SHP77 treated with DMSO at 0.1 percent for 48 hours (cell line): Measurements from ENCODE around the gene PAF1.
"Not testable (repeated sequence)": the region's sequence is repeated elsewhere in the genome, so short reads cannot be mapped to it uniquely, and the experiment has no call there.

Experiments used
- DNase-seq: peaks from one replicate; lab custom pipeline; 2025; lab: John Stamatoyannopoulos, UW

Gene PAF1

DNA sequence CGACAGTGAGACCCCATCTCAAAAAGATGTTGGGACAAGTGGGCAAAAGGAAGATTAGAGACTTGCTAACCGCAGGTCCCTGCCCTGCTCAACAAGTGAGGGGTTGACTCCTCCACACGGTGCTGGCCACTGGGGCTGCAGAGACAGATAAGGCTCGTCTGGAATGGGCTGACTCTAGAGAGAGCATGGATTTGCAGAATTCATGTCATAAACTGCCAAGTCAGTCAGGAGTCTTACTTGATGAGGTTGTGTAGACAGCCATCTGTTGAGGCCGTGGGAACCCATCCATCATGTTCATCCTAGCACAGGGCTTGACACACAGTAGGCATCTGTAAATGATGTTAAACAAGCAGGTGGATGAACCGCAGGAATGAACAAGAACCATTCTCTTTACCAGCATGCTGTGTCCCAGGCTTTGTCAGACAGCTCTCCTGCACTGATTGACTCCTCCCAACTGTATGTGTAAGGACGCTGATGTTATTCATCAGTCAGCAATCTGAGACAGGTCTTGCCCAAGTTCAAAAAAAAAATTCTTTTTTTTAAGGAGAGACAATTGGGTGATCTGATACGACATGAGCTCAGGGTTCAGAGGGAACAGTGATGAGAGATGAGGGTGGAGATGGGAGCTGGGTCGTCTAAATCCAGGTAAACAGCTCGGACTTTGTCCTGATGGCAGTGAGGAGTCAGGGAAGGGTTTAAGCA lies 8.8 kb downstream of the PAF1 start:
- DNase-seq: no peak

DNA sequence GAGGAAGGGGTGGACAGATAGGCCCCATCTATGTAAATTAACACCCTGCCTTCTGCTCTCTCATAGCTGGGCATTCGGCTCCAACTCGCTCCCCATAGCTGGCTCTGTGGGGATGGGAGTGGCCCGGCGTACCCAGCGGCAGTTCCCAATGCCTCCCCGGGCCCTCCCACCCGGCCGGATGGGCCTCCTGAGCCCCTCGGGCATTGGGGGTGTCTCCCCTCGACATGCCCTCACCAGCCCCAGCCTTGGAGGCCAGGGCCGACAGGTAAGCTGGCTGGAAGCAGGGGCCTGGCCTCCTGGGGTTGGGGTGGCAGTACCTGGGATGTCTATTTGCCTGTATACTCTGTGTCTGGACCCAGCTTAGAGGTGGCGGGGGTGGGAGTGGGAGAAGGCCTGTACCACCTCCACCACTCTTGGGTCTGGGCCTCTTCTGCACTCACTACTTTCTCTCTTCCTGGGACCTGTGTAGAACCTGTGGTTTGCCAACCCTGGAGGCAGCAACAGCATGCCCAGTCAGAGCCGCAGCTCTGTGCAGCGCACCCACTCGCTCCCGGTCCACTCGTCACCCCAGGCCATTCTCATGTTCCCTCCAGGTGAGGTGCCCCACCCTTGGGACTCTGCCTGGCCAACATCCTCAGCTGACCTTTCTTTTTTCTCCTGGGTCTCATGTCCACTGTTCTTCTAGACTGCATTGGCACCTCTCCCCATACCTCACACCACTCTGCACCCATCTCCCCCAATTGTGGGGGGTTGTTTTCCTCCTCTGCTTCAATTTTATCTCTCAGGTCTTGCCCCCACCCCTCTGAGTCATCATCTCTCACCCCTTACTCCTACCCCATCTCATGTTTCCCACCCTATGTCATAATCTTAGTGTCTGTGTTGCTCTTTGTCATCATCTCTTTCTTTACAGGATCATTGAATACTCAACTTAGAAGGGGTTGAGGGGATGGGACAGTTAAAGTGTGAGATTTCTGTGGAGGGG lies 10.1 kb downstream of the PAF1 start:
- DNase-seq: no peak

GRCh38 chr19:39379865-39380396 lies 11.0 kb downstream of the PAF1 start:
- DNase-seq: no peak

- not testable (repeated sequence) for DNase-seq
Observed at GRCh38 chr19:39379366-39379765, 11.5 kb downstream of the PAF1 start.

DNA sequence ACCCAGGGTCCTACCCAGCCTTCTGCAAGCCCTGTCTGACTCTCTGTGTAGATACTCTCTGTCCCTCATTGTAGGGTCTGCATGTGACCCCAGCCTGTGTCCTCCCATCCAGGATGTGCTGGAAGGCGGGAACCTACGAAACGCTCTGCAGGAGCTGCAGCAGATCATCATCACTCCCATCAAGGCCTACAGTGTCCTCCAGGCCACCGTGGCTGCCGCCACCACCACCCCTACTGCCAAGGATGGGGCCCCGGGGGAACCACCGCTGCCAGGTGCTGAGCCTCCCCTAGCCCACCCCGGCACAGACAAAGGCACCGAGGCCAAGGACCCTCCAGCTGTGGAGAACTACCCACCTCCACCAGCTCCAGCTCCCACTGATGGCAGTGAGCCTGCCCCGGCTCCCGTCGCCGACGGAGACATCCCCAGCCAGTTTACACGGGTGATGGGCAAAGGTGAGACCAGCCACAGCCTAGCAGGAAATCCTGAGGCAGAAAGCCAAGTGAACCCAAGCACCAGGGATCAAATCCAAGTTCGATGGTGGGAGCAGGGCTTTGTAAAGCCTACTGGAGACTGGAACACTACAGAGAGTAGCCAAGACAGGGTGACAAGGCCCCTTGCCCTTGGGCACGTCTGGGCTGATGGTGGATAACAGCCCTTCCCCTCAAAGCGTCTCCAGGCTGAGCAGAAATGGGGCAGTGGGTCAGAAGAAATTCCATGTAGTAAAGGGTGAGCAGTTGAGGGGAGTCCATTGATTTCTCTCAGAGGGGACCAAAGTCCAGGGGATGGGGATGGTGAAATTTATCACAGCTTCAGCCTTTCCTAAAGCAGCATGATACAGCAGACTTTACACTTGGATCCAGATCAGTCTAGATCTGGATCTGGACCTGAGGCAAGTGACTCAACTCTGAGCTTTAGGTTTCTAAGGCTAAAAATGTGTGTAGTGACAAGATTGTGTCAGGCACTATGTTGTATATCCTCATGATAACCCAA lies 13.2 kb downstream of the PAF1 start:
- DNase-seq: no peak

GRCh38 chr19:39375929-39376328 lies 15.0 kb downstream of the PAF1 start:
- DNase-seq: no peak

GRCh38 chr19:39372941-39373340 lies 18.0 kb downstream of the PAF1 start:
- no peak for DNase-seq

GRCh38 chr19:39372047-39372802 lies 18.7 kb downstream of the PAF1 start:
- DNase-seq: no peak

GRCh38 chr19:39370735-39371134 lies 20.2 kb downstream of the PAF1 start:
- no peak for DNase-seq

GRCh38 chr19:39369200-39369599 lies 21.7 kb downstream of the PAF1 start:
- no peak for DNase-seq

DNA sequence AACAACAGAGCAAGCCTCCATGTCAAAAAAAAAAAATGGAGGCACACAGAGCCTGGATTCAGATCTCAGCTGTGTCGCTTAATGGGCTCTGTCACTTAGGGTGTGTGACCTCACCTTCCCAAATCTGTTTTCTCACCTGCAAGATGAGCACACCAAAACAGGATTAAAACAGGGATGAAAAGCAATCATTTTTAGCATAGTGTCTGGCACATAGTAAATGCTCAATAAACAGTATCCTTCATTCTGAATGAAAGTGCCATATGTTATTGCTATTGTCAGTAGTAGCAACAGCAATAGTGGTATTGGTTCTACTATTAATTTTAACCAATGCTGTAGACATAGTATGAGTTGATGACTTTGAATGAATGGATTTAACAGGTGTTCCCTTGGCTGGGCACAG lies 25.4 kb downstream of the PAF1 start:
- DNase-seq: no peak

DNA sequence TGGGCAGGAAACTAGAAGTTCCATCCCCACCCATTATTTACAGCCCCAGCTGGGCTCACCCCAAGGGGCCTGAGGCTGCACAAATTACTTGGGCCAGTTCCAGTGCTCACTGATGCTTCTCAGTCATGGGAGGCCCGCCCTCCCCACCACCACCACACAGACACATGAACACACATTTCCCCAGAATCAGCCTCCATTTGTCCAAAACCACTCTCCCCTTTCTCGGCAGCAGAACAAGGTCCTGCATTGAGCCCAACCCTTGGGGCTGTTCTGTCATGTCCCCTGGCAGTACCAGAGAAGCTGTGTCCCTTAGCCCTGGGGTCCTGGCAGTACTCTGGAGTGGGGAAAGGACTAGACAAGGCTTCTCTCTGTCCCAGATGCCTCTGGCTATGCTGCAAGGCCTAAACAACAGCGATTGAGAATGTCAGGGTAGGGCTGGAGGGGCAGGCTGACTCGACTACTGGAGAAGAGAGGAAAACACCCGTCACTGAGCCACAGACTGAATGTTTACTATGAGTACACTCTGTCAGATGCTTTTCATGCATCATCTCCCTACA lies 26.9 kb downstream of the PAF1 start:
- no peak for DNase-seq

GRCh38 chr19:39362682-39363657 lies 27.9 kb downstream of the PAF1 start:
- DNase-seq: no peak

DNA sequence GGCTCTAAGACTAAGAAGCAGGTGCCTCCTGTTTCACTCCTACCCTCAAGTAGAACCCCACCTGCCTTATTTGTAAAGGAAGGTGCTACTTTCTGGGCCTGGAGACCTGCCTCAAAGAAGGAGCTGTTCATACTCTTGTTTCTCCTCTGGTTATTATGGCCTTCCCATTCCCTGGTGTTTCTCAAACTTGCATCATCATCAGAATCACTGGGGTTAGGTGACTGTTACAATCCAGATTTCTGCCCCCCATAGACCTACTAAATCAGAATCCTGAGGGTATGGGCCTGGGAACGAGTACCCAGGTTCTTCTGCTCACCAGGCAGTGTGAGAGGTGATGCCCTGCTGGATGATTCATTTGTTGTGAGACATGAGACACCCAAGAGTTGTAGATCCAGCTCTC lies 30.3 kb downstream of the PAF1 start:
- DNase-seq: no peak

DNA sequence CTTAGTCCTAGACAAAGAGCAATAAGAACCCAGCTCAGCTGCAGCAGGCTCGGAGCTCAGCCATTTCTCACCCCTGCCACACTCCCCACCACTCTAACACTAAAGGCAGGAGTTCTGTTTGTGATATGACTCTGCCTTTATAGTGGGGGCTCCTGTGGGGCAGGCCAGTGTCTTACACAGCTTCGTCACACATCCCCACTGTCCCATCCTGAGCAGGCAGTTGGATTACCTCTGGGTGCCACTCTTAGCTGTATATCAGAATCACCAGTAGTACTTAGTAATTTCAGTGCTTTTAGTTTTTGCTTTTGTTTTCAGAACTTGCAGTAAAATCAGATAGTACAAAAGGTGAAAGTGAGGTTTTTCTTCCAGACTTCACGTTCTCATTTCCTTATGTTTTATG lies 31.9 kb downstream of the PAF1 start:
- no peak for DNase-seq

DNA sequence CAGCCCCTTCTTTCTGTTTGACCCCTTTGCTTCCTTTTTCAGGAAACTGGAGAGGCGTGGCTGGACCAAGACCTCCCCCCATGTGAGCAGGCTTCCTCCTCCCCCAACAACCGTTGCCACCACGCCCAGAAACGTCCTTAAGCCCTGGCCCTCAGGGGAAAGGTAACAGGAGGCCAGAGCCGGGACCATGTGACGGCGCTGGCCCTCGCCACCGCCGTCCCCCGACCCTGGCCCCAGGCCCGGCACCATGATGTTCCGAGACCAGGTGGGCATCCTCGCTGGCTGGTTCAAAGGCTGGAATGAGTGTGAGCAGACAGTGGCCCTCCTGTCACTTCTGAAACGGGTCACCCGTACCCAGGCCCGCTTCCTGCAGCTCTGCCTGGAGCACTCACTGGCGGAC lies 34.3 kb downstream of the PAF1 start:
- no peak for DNase-seq

DNA sequence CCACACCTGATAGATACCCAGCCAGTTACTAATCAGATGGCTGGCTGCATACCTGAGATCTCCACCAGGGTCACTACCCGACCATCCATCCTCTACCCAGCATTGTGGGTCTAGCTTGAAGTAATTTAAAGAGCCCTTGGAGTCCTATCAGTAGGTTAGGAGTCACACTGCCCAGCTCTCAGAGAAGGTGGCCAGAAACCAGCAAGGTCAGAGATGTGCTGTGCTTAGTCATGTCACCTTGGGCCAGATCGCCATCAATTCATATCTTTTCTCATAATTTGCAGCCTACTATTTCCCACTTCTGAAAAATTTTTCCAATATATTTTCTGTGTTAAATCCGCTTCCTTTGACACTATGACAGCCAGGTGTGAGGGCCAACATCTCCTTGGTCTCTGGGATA lies 34.8 kb downstream of the PAF1 start:
- DNase-seq: no peak

DNA sequence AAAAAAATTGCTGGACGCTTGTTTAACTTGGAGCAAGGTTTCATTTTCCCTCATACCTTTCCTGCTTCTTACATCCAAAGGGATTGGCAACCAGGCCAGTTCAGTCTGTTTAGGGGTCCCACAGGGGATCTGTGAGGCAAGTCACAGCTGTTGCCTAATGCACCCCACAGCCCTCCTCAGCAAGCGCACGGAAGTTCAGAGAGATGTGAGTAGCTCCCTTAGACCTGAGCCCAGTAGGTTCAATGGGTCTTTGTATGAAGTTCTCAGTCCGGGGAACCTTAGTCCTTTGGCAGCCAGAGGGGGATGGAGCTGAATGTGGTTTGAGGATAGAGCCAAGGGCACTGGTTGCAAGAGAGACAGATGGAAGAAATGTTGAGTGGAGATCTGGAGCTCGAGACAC lies 35.7 kb downstream of the PAF1 start:
- no peak for DNase-seq
